Transverse colon (tissue), 4 donors: ENCODE data around the gene AGMAT. TPM values are rescaled to one million over a fixed set of nuclear protein-coding genes. Genes with fewer than 3 reads are reported as not detected.

Experiments
- DNase-seq: peaks from one replicate; pipeline ENCODE4 v3.0.0-alpha.2; 2019
- H3K27ac ChIP-seq, 4 donors: fragments of 200-600 bp; sonication (generic); 2 replicates each; pipeline ENCODE4 v1.5.1; 2016 to 2018; ENCODE audit warnings: inconsistent platforms in 4 of 4
- H3K27me3 ChIP-seq: fragments of 200-600 bp; sonication (generic); 2 replicates; pipeline ENCODE4 v1.5.1; 2017; ENCODE audit warnings: inconsistent platforms
- H3K36me3 ChIP-seq, 4 donors: fragments of 200-600 bp; sonication (generic); 2 replicates each; pipeline ENCODE4 v1.5.1; 2017 to 2019; ENCODE audit warnings: inconsistent platforms in 4 of 4
- H3K4me1 ChIP-seq, 4 donors: fragments of 200-600 bp; sonication (generic); 2 replicates each; pipeline ENCODE4 v1.5.1; 2017 to 2020; ENCODE audit warnings: inconsistent platforms in 4 of 4
- H3K4me3 ChIP-seq, 4 donors: fragments of 200-600 bp; sonication (generic); 1 replicate in 1 of 4; 2 replicates in 3 of 4; pipeline versions ENCODE4 v1.5.1 to v1.6.1; 2017 to 2019; ENCODE audit warnings: inconsistent platforms in 4 of 4
- H3K9me3 ChIP-seq, 2 donors: fragments of 200-600 bp; sonication (generic); 2 replicates each; pipeline ENCODE4 v1.5.1; 2017 to 2019; ENCODE audit warnings: inconsistent platforms in 2 of 2
- EP300 ChIP-seq: sonication (generic); formaldehyde crosslinking; IDR thresholded peaks from one replicate; pipeline ENCODE4 v1.6.1; 2017; ENCODE audit warnings: antibody characterized with exemption, low read depth
- POLR2A ChIP-seq: fragments of 450-650 bp; IDR thresholded peaks from one replicate; pipeline ENCODE4 v1.6.1; 2016; ENCODE audit warnings: antibody characterized with exemption, mild to moderate bottlenecking, moderate library complexity
- POLR2AphosphoS5 ChIP-seq, 3 donors: sonication (generic); formaldehyde crosslinking; IDR thresholded peaks; one replicate each; pipeline ENCODE4 v1.6.1; 2016; ENCODE audit warnings: antibody characterized with exemption in 3 of 3
- WGBS, 2 donors: methylation state at CpG; one replicate each; pipeline ENCODE4 v1.1.5; 2018; ENCODE audit warnings: low coverage in 1 of 2; 5-methylcytosine and 5-hydroxymethylcytosine counted together
- in situ Hi-C, 4 donors: fragments of 200-750 bp; cut with MboI; loops; one replicate each; pipeline versions ENCODE4 v1.15.0 to v1.15.1; 2017; ENCODE audit warnings: low sequenced_read_pairs in 3 of 4, low pct_ligation_motif_present in 1 of 4, low pct_unique_long_range_greater_than_20kb in 1 of 4
- intact Hi-C: fragments of 100-400 bp; cut with DNase I; formaldehyde crosslinking; loops from one replicate; pipeline ENCODE4 v1.15.1; 2023; ENCODE audit warnings: low total_unique reads
- total RNA-seq, 4 donors: library from RNA; depleted of rRNA; stranded (reverse); fragments of >200 nt; gene quantifications; one replicate each; pipeline ENCODE4 v1.1.0, GENCODE V29; 2016
- TF ChIP-seq, protein P1 (sequence below), 5 experiments: fragments of 200-600 bp in 3 of 5; fragments of 450-650 bp in 2 of 5; sonication (generic) in 3 of 5; IDR thresholded peaks; 1 replicate in 2 of 5; 2 replicates in 3 of 5; pipeline ENCODE4 v1.5.1; 2016 to 2017; ENCODE audit warnings: antibody characterized with exemption in 5 of 5, inconsistent platforms in 3 of 5, mild to moderate bottlenecking in 2 of 5, moderate library complexity in 1 of 5

The AGMAT gene
- total RNA-seq, 4 donors from 2014 or later = 6.7 to 24.1 (median 13.7) TPM

DNA sequence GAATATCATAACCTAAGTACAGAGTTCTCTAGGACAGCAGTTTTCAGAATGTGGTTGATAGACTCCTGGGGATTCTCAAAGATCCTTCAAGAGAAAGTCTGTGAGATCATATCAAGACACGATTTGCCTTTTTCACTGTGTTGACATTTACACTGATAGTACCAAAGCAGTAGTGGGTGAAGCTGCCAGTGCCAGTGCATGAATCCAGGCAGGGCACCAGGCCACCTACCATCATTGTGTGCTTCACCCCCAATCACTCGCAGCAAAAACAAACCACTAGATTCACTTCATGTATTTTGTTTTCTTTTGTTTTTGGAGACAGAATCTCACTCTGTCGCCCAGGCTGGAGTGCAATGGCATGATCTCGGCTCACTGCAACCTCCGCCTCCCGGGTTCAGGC is 34.3 kb downstream of the AGMAT start:
- no peaks in the 10 kb centered on the region for H3K27me3 ChIP-seq
- peaks cover 0 to 33% (median 16%) of the 10 kb centered on the region in 4 donors for H3K36me3 ChIP-seq
- intact Hi-C loops (no loop called here), in situ Hi-C loops (no loop called here)
- H3K4me1 ChIP-seq = no peaks in the 10 kb centered on the region
- WGBS, 2 donors = 88% methylated on average over 6 of the region's 6 CpGs; no CpG with 5 or more reads in 1 of the 2 donors
- no peaks in the 10 kb centered on the region for H3K9me3 ChIP-seq
- H3K27ac ChIP-seq = no peak overlapping the region
- DNase-seq = no peak
- no peak for TF ChIP-seq POLR2AphosphoS5 (IDR thresholded peaks at IDR 0.05)
- no peak overlapping the region for H3K4me3 ChIP-seq

DNA sequence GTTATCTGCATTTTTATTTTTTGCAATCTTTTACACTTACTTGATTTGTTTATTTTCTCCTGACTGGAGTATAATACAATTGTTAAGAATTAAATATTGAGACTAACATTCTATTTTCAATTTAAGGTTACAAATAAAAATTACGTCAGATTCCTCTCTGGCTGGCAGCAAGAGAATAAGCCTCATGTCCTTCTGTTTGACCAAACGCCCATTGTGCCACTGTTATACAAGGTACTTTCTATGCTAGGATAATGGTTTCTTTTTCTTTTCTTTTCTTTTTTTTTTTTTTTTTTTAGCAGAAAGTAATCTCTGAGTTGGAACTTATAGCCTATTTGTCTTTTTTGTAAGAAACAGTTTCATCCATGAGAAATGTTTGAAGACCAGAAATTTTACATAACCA is 38.2 kb downstream of the AGMAT start:
- H3K9me3 ChIP-seq = no peaks in the 10 kb centered on the region
- no peak overlapping the region for H3K27ac ChIP-seq
- WGBS, 2 donors = 80 to 97% methylated on average over 2 of the region's 2 CpGs
- intact Hi-C loops = no loop called here
- H3K4me1 ChIP-seq = no peaks in the 10 kb centered on the region
- no peak for DNase-seq
- H3K27me3 ChIP-seq = no peaks in the 10 kb centered on the region
- H3K36me3 ChIP-seq = peaks cover 0 to 55% (median 22%) of the 10 kb centered on the region in 4 donors
- in situ Hi-C loops = no loop called here
- TF ChIP-seq, protein P1, sequence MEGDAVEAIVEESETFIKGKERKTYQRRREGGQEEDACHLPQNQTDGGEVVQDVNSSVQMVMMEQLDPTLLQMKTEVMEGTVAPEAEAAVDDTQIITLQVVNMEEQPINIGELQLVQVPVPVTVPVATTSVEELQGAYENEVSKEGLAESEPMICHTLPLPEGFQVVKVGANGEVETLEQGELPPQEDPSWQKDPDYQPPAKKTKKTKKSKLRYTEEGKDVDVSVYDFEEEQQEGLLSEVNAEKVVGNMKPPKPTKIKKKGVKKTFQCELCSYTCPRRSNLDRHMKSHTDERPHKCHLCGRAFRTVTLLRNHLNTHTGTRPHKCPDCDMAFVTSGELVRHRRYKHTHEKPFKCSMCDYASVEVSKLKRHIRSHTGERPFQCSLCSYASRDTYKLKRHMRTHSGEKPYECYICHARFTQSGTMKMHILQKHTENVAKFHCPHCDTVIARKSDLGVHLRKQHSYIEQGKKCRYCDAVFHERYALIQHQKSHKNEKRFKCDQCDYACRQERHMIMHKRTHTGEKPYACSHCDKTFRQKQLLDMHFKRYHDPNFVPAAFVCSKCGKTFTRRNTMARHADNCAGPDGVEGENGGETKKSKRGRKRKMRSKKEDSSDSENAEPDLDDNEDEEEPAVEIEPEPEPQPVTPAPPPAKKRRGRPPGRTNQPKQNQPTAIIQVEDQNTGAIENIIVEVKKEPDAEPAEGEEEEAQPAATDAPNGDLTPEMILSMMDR (IDR thresholded peaks at IDR 0.05) = no peak
- no peak for TF ChIP-seq EP300
- no peak for TF ChIP-seq POLR2AphosphoS5 (IDR thresholded peaks at IDR 0.05)
- no peak for TF ChIP-seq POLR2A
- no peak overlapping the region for H3K4me3 ChIP-seq

- H3K4me1 ChIP-seq = no peaks in the 10 kb centered on the region
- H3K9me3 ChIP-seq = no peaks in the 10 kb centered on the region
- no peak for DNase-seq
- TF ChIP-seq EP300 (no peak), POLR2A (no peak), POLR2AphosphoS5 (IDR thresholded peaks at IDR 0.05) (no peak)
- TF ChIP-seq, protein P1 (IDR thresholded peaks at IDR 0.05) = no peak
- 93 to 94% methylated on average over 6 to 12 of the region's 12 CpGs for WGBS, 2 donors
- H3K36me3 ChIP-seq = peaks cover 0 to 67% (median 27%) of the 10 kb centered on the region in 4 donors
- H3K27me3 ChIP-seq = no peaks in the 10 kb centered on the region
- H3K4me3 ChIP-seq = no peak overlapping the region
- in situ Hi-C loops = no loop called here
- no peak overlapping the region for H3K27ac ChIP-seq
- intact Hi-C loops = no loop called here
These were observed 41.0 kb downstream of the AGMAT start for GRCh38 chr1:15543589-15544568.

DNA sequence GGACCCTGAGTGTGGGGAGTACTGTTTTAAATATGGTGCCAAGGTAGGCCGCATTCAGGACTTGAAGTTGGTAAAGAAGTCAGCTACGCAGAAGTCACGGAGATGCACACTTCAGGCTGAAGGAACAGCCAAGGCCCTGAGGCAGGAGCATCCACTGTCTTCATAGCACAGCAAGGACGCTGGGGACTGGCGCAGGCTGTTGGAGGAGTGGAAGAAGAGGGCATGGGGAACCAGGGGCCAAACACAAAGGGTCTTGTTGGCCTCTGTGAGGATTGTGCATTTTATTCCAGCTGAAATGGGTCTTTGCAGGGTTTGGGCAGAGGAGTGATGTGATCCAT is 41.6 kb downstream of the AGMAT start:
- in situ Hi-C loops = no loop called here
- WGBS, 2 donors = 97 to 100% methylated on average over 1 to 5 of the region's 5 CpGs

More for the DNA sequence above, 41.6 kb downstream of the AGMAT start:
- DNase-seq = no peak
- H3K4me3 ChIP-seq = no peak overlapping the region
- no peaks in the 10 kb centered on the region for H3K27me3 ChIP-seq
- intact Hi-C loops = no loop called here
- H3K36me3 ChIP-seq = peaks cover 0 to 61% (median 25%) of the 10 kb centered on the region in 4 donors
- no peaks in the 10 kb centered on the region for H3K9me3 ChIP-seq
- H3K27ac ChIP-seq = no peak overlapping the region
- H3K4me1 ChIP-seq = no peaks in the 10 kb centered on the region
- TF ChIP-seq POLR2AphosphoS5 (IDR thresholded peaks at IDR 0.05) = no peak
- TF ChIP-seq POLR2A = no peak
- TF ChIP-seq EP300 = no peak
- TF ChIP-seq, protein P1 (IDR thresholded peaks at IDR 0.05) = no peak
